GM12891 (cell line): ENCODE measurements around the gene UGT2B7.

Experiments used
- PAX5 ChIP-seq: IDR thresholded peaks from 2 replicates; pipeline ENCODE4 v1.6.1; 2011; ENCODE audit warnings: low read length, moderate library complexity, mild to moderate bottlenecking; ENCODE audit not compliant: insufficient read depth, severe bottlenecking
- POLR2A ChIP-seq: IDR thresholded peaks from 2 replicates; pipeline ENCODE4 v1.6.1; 2011; ENCODE audit warnings: low read depth, low read length, control low read depth
- POLR2AphosphoS5 ChIP-seq: IDR thresholded peaks from 2 replicates; pipeline ENCODE4 v1.6.1; 2011; ENCODE audit warnings: low read depth, low read length, control low read depth
- POU2F2 ChIP-seq: IDR thresholded peaks from 2 replicates; pipeline ENCODE4 v1.6.1; 2011; ENCODE audit warnings: low read depth, mild to moderate bottlenecking, control low read depth, low read length, moderate library complexity
- SPI1 ChIP-seq: IDR thresholded peaks from 2 replicates; pipeline ENCODE4 v1.6.1; 2011; ENCODE audit warnings: low read depth, low read length, control low read depth
- TAF1 ChIP-seq: IDR thresholded peaks from 2 replicates; pipeline ENCODE4 v1.6.1; 2011; ENCODE audit warnings: low read depth, low read length, control low read depth

GRCh38 chr4:69073375-69073774, 22.9 kb upstream of the UGT2B7 start:
- TF ChIP-seq POLR2A (no peak), TAF1 (no peak), POLR2AphosphoS5 (no peak), SPI1 (no peak), PAX5 (no peak), POU2F2 (no peak)
